ENCODE measurements around the gene TMEM121.
"Not testable (repeated sequence)": the region's sequence is repeated elsewhere in the genome, so short reads cannot be mapped to it uniquely, and the experiment has no call there.

- not testable (repeated sequence) for TF ChIP-seq GATA1 (IDR thresholded peaks at IDR 0.05; ENCODE audit: low read depth, low read length); POLR2A (IDR thresholded peaks at IDR 0.05; ENCODE audit: low read length)
These were observed 45.7 kb downstream of the TMEM121 start for GRCh38 chr14:105572063-105572462.
